Keratinocyte (primary cell): ENCODE measurements around the gene ARFGAP3. TPM values are rescaled to one million over a fixed set of nuclear protein-coding genes. Genes with fewer than 3 reads are reported as not detected.
"Not testable (repeated sequence)": the region's sequence is repeated elsewhere in the genome, so short reads cannot be mapped to it uniquely, and the experiment has no call there.

Experiments used
- DNase-seq: peaks from one replicate; pipeline ENCODE4 v3.0.0-alpha.2; 2011; ENCODE audit warnings: low read depth, missing footprints, low spot score
- FAIRE-seq: peaks from 2 replicates; lab custom pipeline; 2011; peaks lifted over from hg19 to GRCh38; lab: Jason Lieb, UNC
- H2AFZ ChIP-seq: 2 replicates; pipeline ENCODE4 v1.6.0; 2012; ENCODE audit warnings: low read length, control low read depth, inconsistent platforms; ENCODE audit not compliant: control insufficient read depth
- H3K27ac ChIP-seq: 2 replicates; pipeline ENCODE4 v1.5.1; 2011; ENCODE audit warnings: low read length; ENCODE audit not compliant: control insufficient read depth, insufficient read depth
- H3K27me3 ChIP-seq: 3 replicates; pipeline ENCODE4 v1.6.0; 2011; ENCODE audit warnings: low read length; ENCODE audit not compliant: control insufficient read depth, insufficient read depth; ENCODE audit errors: extremely low read depth
- H3K36me3 ChIP-seq, 2 experiments: 2 replicates in 1 of 2; 3 replicates in 1 of 2; pipeline ENCODE4 v1.5.1; 2011; ENCODE audit warnings: low read length in 2 of 2, mild to moderate bottlenecking in 1 of 2; ENCODE audit not compliant: control insufficient read depth in 2 of 2, insufficient read depth in 2 of 2; ENCODE audit errors: extremely low read depth in 1 of 2
- H3K4me1 ChIP-seq: 3 replicates; pipeline ENCODE4 v1.5.1; 2011; ENCODE audit warnings: low read length; ENCODE audit not compliant: control insufficient read depth, insufficient read depth; ENCODE audit errors: extremely low read depth
- H3K4me2 ChIP-seq: 3 replicates; pipeline ENCODE4 v1.6.0; 2011; ENCODE audit warnings: low read depth, low read length; ENCODE audit not compliant: control insufficient read depth, insufficient read depth; ENCODE audit errors: extremely low read depth
- H3K4me3 ChIP-seq, 3 experiments: fragments of 200-600 bp in 1 of 3; sonication (generic) in 1 of 3; 2 replicates in 2 of 3; 3 replicates in 1 of 3; pipeline ENCODE4 v1.5.1; 2011 to 2016; ENCODE audit warnings: low read length in 3 of 3, mild to moderate bottlenecking in 3 of 3, control low read depth in 2 of 3, inconsistent platforms in 1 of 3, low read depth in 1 of 3, mixed read lengths in 1 of 3, mixed run types in 1 of 3, moderate library complexity in 1 of 3; ENCODE audit not compliant: control insufficient read depth in 2 of 3, insufficient read depth in 2 of 3; ENCODE audit errors: extremely low read depth in 1 of 3
- H3K79me2 ChIP-seq: 2 replicates; pipeline ENCODE4 v1.6.0; 2012; ENCODE audit warnings: low read length; ENCODE audit not compliant: control insufficient read depth, insufficient read depth
- H3K9ac ChIP-seq: 3 replicates; pipeline ENCODE4 v1.6.0; 2011; ENCODE audit warnings: low read length; ENCODE audit not compliant: control insufficient read depth, insufficient read depth; ENCODE audit errors: extremely low read depth
- H3K9me1 ChIP-seq: 3 replicates; pipeline ENCODE4 v1.6.0; 2011; ENCODE audit warnings: low read length; ENCODE audit not compliant: control insufficient read depth, insufficient read depth; ENCODE audit errors: extremely low read depth
- H3K9me3 ChIP-seq: 2 replicates; pipeline ENCODE4 v1.5.1; 2012; ENCODE audit warnings: low read depth, low read length; ENCODE audit not compliant: control insufficient read depth
- H4K20me1 ChIP-seq: 3 replicates; pipeline ENCODE4 v1.6.0; 2011; ENCODE audit warnings: low read length; ENCODE audit not compliant: control insufficient read depth, insufficient read depth; ENCODE audit errors: extremely low read depth
- CTCF ChIP-seq, 3 experiments: IDR thresholded peaks in 1 of 3; conservative IDR thresholded peaks in 1 of 3; optimal IDR thresholded peaks in 1 of 3; 2 replicates in 2 of 3; 3 replicates in 1 of 3; pipeline versions ENCODE3 to v1.5.1; 2011; ENCODE audit warnings: low read length in 3 of 3, mild to moderate bottlenecking in 3 of 3, moderate library complexity in 2 of 3, control low read depth in 1 of 3, inconsistent platforms in 1 of 3; ENCODE audit not compliant: insufficient read depth in 2 of 3; ENCODE audit errors: extremely low read depth in 1 of 3
- EZH2 ChIP-seq: IDR thresholded peaks from one replicate; pipeline ENCODE4 v1.6.1; 2012; ENCODE audit warnings: inconsistent platforms, mild to moderate bottlenecking, low read length, moderate library complexity
- dilution Hi-C: fragments of 300-500 bp; cut with MboI; formaldehyde crosslinking; loops from one replicate; pipeline ENCODE4 v1.7.0; 2020; ENCODE audit warnings: low sequenced_read_pairs; ENCODE audit not compliant: extremely low pct_ligation_motif_present
- polyA plus RNA-seq, 5 experiments: library from polyadenylated mRNA; depleted of rRNA in 3 of 5; stranded (reverse) in 3 of 5; stranded (forward) in 1 of 5; unstranded in 1 of 5; fragments of >200 nt; gene quantifications; 1 replicate in 1 of 5; 2 replicates in 3 of 5; 3 replicates in 1 of 5; pipeline versions ENCODE4 v1.2.1 to v1.2.3, GENCODE V29; 2011 to 2012; ENCODE audit warnings: missing spikeins in 2 of 5, low read depth in 1 of 5, low replicate concordance in 1 of 5

ARFGAP3 gene
- polyA plus RNA-seq, 1 donor (not counting 4 experiments of a cell fraction or from before 2014, with no cell fraction given) = 28.3 TPM

GRCh38 chr22:42760806-42761565 is 96.1 kb downstream of the ARFGAP3 start:
- H2AFZ ChIP-seq = no peak overlapping the region
- H3K4me3 ChIP-seq = no peak overlapping the region
- H4K20me1 ChIP-seq = no peaks in the 10 kb centered on the region
- H3K9me3 ChIP-seq = no peaks in the 10 kb centered on the region
- H3K79me2 ChIP-seq = no peaks in the 10 kb centered on the region
- no peak for DNase-seq
- no peaks in the 10 kb centered on the region for H3K36me3 ChIP-seq
- no peak for FAIRE-seq
- H3K27me3 ChIP-seq = peaks cover 3% of the 10 kb centered on the region
- TF ChIP-seq EZH2 = no peak
- TF ChIP-seq CTCF (optimal IDR thresholded peaks at IDR 0.05 in 1 of 3, IDR thresholded peaks at IDR 0.05 in 1 of 3, conservative IDR thresholded peaks at IDR 0.05 in 1 of 3; ENCODE audit: extremely low read depth in 1 of 3, insufficient read depth in 2 of 3, low read length in 3 of 3) = no peak
- H3K9me1 ChIP-seq = no peaks in the 10 kb centered on the region
- no peak overlapping the region for H3K4me2 ChIP-seq
- H3K9ac ChIP-seq = no peak overlapping the region
- dilution Hi-C loops = no loop called here
- H3K4me1 ChIP-seq = peaks cover 2% of the 10 kb centered on the region
- H3K27ac ChIP-seq = no peak overlapping the region

GRCh38 chr22:42758931-42759629 is 98.0 kb downstream of the ARFGAP3 start:
- dilution Hi-C loops = no loop called here
- no peak overlapping the region for H3K9ac ChIP-seq
- TF ChIP-seq CTCF (optimal IDR thresholded peaks at IDR 0.05 in 1 of 3, IDR thresholded peaks at IDR 0.05 in 1 of 3, conservative IDR thresholded peaks at IDR 0.05 in 1 of 3; ENCODE audit: extremely low read depth in 1 of 3, insufficient read depth in 2 of 3, low read length in 3 of 3) = no peak
- TF ChIP-seq EZH2 = no peak
- DNase-seq (no peak), FAIRE-seq (no peak)
- H3K27ac ChIP-seq = no peak overlapping the region
- no peak overlapping the region for H2AFZ ChIP-seq
- H3K4me1 ChIP-seq = peaks cover 6% of the 10 kb centered on the region
- H3K9me1 ChIP-seq = no peaks in the 10 kb centered on the region
- no peaks in the 10 kb centered on the region for H4K20me1 ChIP-seq
- no peaks in the 10 kb centered on the region for H3K36me3 ChIP-seq
- no peaks in the 10 kb centered on the region for H3K79me2 ChIP-seq
- no peak overlapping the region for H3K4me2 ChIP-seq
- no peak overlapping the region for H3K4me3 ChIP-seq
- no peaks in the 10 kb centered on the region for H3K27me3 ChIP-seq
- H3K9me3 ChIP-seq = no peaks in the 10 kb centered on the region

- H4K20me1 ChIP-seq, H3K9me1 ChIP-seq, H2AFZ ChIP-seq, H3K9me3 ChIP-seq, H3K4me2 ChIP-seq, H3K27me3 ChIP-seq, H3K27ac ChIP-seq, dilution Hi-C loops, DNase-seq, H3K36me3 ChIP-seq, FAIRE-seq, H3K79me2 ChIP-seq, H3K4me3 ChIP-seq, H3K9ac ChIP-seq, H3K4me1 ChIP-seq: not testable (repeated sequence)
Observed at GRCh38 chr22:42755553-42755952, 101.5 kb downstream of the ARFGAP3 start.
